Stomach smooth muscle (tissue), 2 donors: ENCODE results near the gene RBM25.
"Not testable (repeated sequence)": the region's sequence is repeated elsewhere in the genome, so short reads cannot be mapped to it uniquely, and the experiment has no call there.

Experiments
- H3K27ac ChIP-seq: one replicate; pipeline ENCODE4 v1.7.0; 2013; ENCODE audit warnings: mild to moderate bottlenecking, low read length, inconsistent platforms
- H3K27me3 ChIP-seq, 2 donors: one replicate each; pipeline ENCODE4 v1.7.0; 2013; ENCODE audit warnings: low read length in 2 of 2; ENCODE audit not compliant: insufficient read depth in 2 of 2, control insufficient read depth in 1 of 2
- H3K36me3 ChIP-seq, 2 donors: one replicate each; pipeline ENCODE4 v1.7.0; 2013; ENCODE audit warnings: low read length in 2 of 2; ENCODE audit not compliant: control insufficient read depth in 2 of 2, insufficient read depth in 2 of 2
- H3K4me1 ChIP-seq: one replicate; pipeline ENCODE4 v1.7.0; 2013; ENCODE audit warnings: low read length; ENCODE audit not compliant: control insufficient read depth, insufficient read depth
- H3K4me3 ChIP-seq, 2 donors: one replicate each; pipeline ENCODE4 v1.7.0; 2013; ENCODE audit warnings: low read length in 2 of 2
- H3K9ac ChIP-seq, 2 donors: one replicate each; pipeline ENCODE4 v1.7.0; 2013; ENCODE audit warnings: low read length in 2 of 2, mild to moderate bottlenecking in 1 of 2
- H3K9me3 ChIP-seq, 2 donors: one replicate each; pipeline ENCODE4 v1.7.0; 2013; ENCODE audit warnings: low read length in 2 of 2; ENCODE audit not compliant: control insufficient read depth in 2 of 2
- donor health status: healthy.
- donor health status: Pancreatic carcinoma.

The RBM25 gene

DNA sequence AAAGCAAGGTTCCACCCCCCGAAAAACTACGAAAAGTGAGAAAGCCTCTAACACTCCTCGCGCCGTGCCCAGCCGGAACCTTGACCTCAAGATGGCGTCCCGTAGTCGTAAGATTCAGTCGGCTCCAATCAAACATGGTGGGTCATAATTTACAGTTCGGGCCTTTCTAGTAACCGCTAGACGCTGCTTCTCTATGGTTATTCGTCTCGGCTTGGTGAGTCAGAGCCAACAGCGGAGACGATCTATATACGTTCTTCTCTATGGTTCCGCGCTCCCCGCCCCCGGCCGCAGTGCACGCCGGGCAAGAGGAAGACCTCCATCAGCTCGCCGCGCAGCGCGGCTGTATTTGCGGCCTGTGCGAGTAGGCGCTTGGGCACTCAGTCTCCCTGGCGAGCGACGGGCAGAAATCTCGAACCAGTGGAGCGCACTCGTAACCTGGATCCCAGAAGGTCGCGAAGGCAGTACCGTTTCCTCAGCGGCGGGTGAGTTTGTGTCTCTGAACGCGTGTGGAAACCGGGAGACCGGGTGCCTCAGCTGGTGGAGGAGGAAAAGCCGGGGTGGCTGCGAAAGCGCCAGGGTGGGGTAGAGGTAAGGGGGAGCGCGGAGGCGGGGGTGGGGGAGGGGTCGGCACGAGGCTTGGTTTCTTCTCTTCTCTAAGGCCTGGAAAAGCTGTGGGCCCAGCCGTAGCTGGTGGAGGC is at the start of gene RBM25:
Gene RBM25, plus strand, starts transcription at position 311 of the 698 bp plus-strand sequence. CDS start 13,108 bp downstream, outside the sequence.
- Histone ChIP-seq H3K4me1 (peaks cover 21% of the 10 kb centered on the region), H3K9ac (peak within 1 kb of the TSS; percentile 90 to 98), H3K27me3 (no peaks in the 10 kb centered on the region)

DNA sequence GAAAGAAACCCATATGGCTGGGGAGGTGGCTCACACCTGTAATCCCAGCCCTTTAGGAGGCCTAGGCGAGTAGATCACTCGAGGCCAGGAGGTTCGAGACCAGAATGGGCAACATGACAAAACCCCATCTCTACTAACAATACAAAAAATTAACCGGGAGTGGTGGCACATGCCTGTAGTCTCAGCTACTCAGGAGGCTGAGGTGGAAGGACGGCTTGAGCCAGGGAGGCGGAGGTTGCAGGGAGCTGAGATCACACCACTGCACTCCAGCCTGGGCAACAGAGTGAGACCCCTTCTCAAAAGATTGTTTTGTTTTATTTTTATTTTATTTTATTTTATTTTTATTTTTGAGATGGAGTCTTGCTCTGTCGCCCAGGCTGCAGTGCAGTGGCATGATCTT is 47.1 kb upstream of the RBM25 start:
- H3K27ac ChIP-seq, H3K9me3 ChIP-seq, H3K4me3 ChIP-seq, H3K9ac ChIP-seq, H3K36me3 ChIP-seq, H3K27me3 ChIP-seq: not testable (repeated sequence)
- H3K4me1 ChIP-seq, result peaks cover 13% of the 10 kb centered on the region

More for the DNA sequence above, at the start of gene RBM25:
- peak within 1 kb of the TSS; percentile 78 to 95 for H3K4me3 ChIP-seq
- H3K9me3 ChIP-seq, result no peaks in the 10 kb centered on the region
- peaks cover 0 to under 1% of the 10 kb centered on the region in 2 donors for H3K36me3 ChIP-seq
- peak within 1 kb of the TSS; percentile 96 for H3K27ac ChIP-seq

DNA sequence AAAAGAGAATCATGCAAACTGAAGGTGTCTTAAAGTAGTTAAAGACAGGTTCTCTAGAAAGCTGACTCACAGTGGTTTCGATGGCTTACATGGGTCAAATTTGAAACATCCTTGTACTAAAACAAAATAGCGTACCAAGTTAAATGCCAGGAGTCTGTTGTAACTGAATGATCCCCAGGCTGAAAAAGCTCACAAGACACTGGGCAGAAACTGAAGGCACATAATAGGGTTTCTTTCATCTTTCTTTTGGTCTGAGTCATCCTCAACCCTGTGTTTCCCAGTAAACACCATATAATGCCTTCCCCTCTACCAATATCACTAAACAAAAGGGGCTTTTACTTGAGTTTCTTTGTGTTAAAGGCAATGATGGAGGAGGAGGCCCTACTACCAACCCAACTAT is 44.2 kb upstream of the RBM25 start:
- Histone ChIP-seq H3K4me3 (no peak overlapping the region), H3K9ac (no peak overlapping the region), H3K27ac (no peak overlapping the region), H3K9me3 (no peaks in the 10 kb centered on the region), H3K27me3 (no peaks in the 10 kb centered on the region), H3K36me3 (peaks cover 4 to 5% of the 10 kb centered on the region in 2 donors), H3K4me1 (no peaks in the 10 kb centered on the region)

DNA sequence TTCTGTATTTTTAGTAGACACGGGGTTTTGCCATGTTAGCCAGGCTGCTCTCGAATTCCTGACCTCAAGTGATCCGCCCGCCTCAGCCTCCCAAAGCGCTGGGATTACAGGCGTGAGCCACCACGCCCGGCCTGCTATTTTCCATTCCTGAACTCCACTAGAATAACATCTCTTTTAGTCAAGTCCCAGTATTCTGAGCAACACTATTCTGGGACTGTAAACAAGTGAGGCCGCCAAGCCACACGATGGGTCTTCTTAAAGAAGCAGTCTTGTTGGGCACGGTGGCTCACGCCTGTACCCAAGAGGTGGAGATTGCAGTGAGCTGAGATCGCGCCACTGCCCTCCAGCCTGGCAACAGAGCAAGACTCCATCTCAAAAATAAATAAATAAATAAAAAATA is 42.8 kb upstream of the RBM25 start:
- H3K27ac ChIP-seq, H3K4me1 ChIP-seq, H3K9ac ChIP-seq, H3K9me3 ChIP-seq, H3K27me3 ChIP-seq, H3K36me3 ChIP-seq, H3K4me3 ChIP-seq: not testable (repeated sequence)

DNA sequence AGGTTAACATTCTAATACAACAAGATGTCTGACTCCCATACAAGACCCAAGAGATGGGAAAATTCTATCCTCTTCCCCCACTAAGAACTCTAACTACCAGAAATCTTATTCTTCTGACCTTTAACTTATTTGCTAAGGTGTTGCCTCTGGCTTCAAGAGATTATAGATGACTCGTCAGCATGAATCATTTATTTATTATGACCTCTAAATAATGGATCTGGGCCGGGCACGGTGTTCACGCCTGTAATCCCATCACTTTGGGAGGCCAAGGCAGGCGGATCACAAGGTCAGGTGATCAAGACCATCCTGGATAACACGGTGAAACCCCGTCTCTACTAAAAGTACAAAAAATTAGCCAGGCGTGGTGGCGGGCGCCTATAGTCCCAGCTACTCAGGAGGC is 42.3 kb upstream of the RBM25 start:
- not testable (repeated sequence) for H3K4me1 ChIP-seq

DNA sequence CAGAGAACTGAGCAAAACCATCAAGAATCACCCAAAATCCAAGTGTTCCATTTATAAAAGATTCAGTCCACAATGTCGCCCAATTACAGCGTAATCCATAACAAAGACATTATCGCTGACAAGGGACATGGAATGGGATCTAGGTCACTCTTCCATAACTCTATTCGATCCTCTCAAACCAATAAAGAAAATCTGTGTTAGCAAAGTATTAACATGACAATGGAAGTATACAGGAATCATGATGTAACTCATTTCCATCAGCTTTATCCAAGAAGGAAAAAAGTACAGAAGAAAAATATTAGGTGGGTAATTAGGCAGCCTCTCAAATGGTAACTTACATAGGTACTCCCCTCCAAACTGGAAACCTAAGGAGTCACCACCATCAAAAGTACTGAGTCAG is 36.3 kb upstream of the RBM25 start:
- no peaks in the 10 kb centered on the region for H3K9me3 ChIP-seq
- H3K4me1 ChIP-seq, result peaks cover 9% of the 10 kb centered on the region
- H3K4me3 ChIP-seq, result no peak overlapping the region
- no peak overlapping the region for H3K27ac ChIP-seq
- peaks cover 14% of the 10 kb centered on the region in 2 donors for H3K36me3 ChIP-seq
- H3K27me3 ChIP-seq, result no peaks in the 10 kb centered on the region
- no peak overlapping the region for H3K9ac ChIP-seq

More for the DNA sequence above, 42.3 kb upstream of the RBM25 start:
- not testable (repeated sequence) for H3K27ac ChIP-seq, H3K27me3 ChIP-seq, H3K9me3 ChIP-seq, H3K36me3 ChIP-seq, H3K4me3 ChIP-seq, H3K9ac ChIP-seq

DNA sequence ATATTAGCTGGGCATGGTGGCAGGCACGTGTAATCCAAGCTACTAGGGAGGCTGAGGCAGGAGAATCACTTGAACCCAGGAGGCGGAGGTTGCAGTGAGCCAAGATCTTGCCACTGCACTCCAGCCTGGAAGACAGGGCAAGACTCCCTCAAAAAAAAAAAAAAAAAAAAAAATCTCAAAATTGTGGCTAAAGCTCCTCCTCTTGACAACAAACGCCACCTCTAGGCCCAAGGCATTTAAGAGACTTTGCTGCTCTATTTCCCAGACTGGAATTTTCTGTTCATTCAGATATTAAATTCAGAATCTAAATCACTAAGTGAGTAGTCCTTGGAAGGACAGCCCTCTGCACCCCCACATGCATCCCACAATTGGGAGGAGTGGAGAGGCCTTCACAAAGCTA is 32.8 kb upstream of the RBM25 start:
- no peaks in the 10 kb centered on the region for H3K9me3 ChIP-seq
- peaks cover 11 to 14% of the 10 kb centered on the region in 2 donors for H3K36me3 ChIP-seq
- peak overlapping the region in 1 of 2 donors; percentile 71 for H3K9ac ChIP-seq
- H3K4me3 ChIP-seq, result peak overlapping the region in 1 of 2 donors; percentile 65
- no peaks in the 10 kb centered on the region for H3K27me3 ChIP-seq
- peaks cover 9% of the 10 kb centered on the region for H3K4me1 ChIP-seq
- H3K27ac ChIP-seq, result no peak overlapping the region

DNA sequence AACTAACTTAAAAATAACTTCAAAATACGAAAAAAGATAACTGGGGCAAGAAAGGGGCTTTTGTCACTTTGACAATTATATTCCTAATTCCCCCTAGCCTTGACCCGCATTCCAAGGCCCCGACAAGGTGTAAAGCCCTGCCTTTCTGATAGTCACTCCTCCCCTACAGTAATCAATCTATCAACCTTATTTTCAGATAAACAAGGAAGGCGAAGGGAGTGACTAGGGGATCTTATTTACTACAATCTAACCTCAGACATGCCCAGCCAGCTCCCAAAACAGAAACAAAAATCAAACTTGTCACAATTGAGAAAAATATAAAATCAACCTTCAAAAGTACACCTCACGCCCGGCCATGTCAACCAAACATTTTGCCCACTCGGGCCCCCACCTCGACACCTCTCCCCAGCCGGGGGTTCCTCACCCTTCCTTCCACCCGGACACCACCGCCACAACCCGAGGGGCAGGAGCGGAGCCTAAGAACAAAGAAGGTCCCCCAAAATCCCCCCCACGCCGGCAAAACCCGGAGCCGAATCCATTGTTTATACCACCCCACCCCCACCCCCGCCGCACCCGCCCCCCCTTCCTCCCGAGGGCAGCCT is 32.0 kb upstream of the RBM25 start:
- Histone ChIP-seq H3K9me3 (no peaks in the 10 kb centered on the region), H3K27me3 (no peaks in the 10 kb centered on the region), H3K27ac (peak overlapping the region; percentile 73), H3K36me3 (peaks cover 11 to 14% of the 10 kb centered on the region in 2 donors), H3K4me1 (peaks cover 9% of the 10 kb centered on the region), H3K4me3 (peak overlapping the region; percentile 65 to 85), H3K9ac (peak overlapping the region; percentile 71 to 73)

DNA sequence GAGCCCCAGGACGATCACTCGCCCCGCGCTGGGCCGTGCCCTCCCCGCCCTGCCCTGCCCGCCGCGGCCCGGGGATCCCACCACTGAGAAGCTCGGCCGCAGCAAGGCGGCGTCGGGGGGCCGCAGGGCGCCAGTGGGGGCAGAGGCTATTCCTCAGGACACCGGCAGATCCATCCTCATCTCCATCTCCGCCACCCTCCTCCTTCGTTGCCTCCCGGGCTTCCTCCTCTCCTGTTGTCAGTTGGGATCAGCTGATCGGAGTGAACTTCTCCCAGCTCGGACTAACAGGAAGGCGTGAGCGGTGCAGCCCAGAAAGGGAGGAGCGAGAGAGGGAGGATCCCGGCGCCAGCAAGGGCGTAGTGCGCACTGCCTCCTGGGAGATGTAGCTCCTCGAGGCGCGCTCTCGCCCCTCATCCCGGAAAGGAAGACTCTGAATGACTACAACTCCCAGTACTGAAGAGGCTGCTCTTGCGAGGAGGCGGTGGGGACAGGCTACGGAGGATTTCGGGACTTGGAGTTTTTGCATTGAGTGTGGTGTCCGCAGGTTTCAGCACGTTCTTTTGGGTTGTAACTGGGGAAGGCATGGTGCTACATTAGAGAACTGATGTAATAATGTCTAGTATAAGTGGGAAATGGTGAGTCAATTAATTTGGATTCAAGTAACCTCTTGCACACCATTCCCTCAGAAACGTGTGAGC is 31.3 kb upstream of the RBM25 start, which contains the start of gene ZFYVE1:
Gene ZFYVE1, minus strand, starts transcription at position 262 of the 698 bp plus-strand sequence. CDS start 2,598 bp downstream, outside the sequence.
- H3K27me3 ChIP-seq, result no peaks in the 10 kb centered on the region
- peak within 1 kb of the TSS; percentile 73 for H3K27ac ChIP-seq
- peaks cover 11 to 14% of the 10 kb centered on the region in 2 donors for H3K36me3 ChIP-seq
- H3K4me3 ChIP-seq, result peak within 1 kb of the TSS; percentile 65 to 85
- H3K4me1 ChIP-seq, result peaks cover 9% of the 10 kb centered on the region
- peak within 1 kb of the TSS; percentile 71 to 73 for H3K9ac ChIP-seq
- H3K9me3 ChIP-seq, result no peaks in the 10 kb centered on the region

DNA sequence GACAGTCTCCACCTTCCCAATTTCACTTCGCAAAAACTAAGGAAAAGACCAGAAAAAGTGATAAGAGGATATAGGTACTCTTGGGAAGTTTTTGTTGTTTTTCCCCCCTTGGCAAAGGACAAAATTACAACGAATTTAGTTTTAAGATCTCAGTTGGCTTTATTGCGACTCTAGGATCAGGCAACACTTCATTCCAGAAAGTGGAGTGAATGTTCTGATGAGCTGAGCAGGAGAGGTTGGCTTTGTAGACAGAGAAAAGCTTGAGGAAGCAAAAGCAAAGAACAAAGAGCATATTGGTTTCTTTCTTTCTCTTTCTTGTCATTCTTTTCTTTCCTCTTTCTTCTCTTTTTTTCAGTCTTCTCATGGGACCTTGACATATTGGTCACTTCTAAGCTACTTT is 30.8 kb upstream of the RBM25 start:
- Histone ChIP-seq H3K27me3 (no peaks in the 10 kb centered on the region), H3K36me3 (peaks cover 10 to 11% of the 10 kb centered on the region in 2 donors), H3K27ac (no peak overlapping the region), H3K9ac (no peak overlapping the region), H3K4me3 (peak overlapping the region; percentile 65 to 85), H3K4me1 (peaks cover 9% of the 10 kb centered on the region), H3K9me3 (no peaks in the 10 kb centered on the region)
